NCI-H226 (cell line): ENCODE measurements around the gene MAN1C1.

Source experiments
- DNase-seq: peaks from one replicate; pipeline ENCODE4 v3.0.0-alpha.2; 2015

Gene MAN1C1

GRCh38 chr1:25744636-25745425 lies 128.2 kb downstream of the MAN1C1 start:
- no peak for DNase-seq

GRCh38 chr1:25746299-25747045 lies 129.9 kb downstream of the MAN1C1 start:
- DNase-seq = no peak

GRCh38 chr1:25747046-25747719 lies 130.6 kb downstream of the MAN1C1 start:
- no peak for DNase-seq

GRCh38 chr1:25748531-25749205 lies 132.1 kb downstream of the MAN1C1 start:
- no peak for DNase-seq

GRCh38 chr1:25750923-25751605 lies 134.5 kb downstream of the MAN1C1 start:
- no peak for DNase-seq

GRCh38 chr1:25754470-25755181 lies 138.0 kb downstream of the MAN1C1 start:
- no peak for DNase-seq

- DNase-seq = no peak
Measured at GRCh38 chr1:25755475-25756125, 139.0 kb downstream of the MAN1C1 start.

- DNase-seq = no peak
Measured at GRCh38 chr1:25756215-25756614, 139.6 kb downstream of the MAN1C1 start.

GRCh38 chr1:25757151-25757845 lies 140.7 kb downstream of the MAN1C1 start:
- DNase-seq = no peak

GRCh38 chr1:25757846-25758185 lies 141.2 kb downstream of the MAN1C1 start:
- DNase-seq = no peak

GRCh38 chr1:25758466-25759070 lies 142.0 kb downstream of the MAN1C1 start:
- DNase-seq = no peak

GRCh38 chr1:25760122-25760719 lies 143.6 kb downstream of the MAN1C1 start:
- DNase-seq = no peak

- no peak for DNase-seq
Measured at GRCh38 chr1:25760871-25761270, 144.3 kb downstream of the MAN1C1 start.

- DNase-seq = no peak
Measured at GRCh38 chr1:25763493-25763892, 146.9 kb downstream of the MAN1C1 start.

- DNase-seq = no peak
Measured at GRCh38 chr1:25765136-25765922, 148.7 kb downstream of the MAN1C1 start.

GRCh38 chr1:25765923-25766589 lies 149.5 kb downstream of the MAN1C1 start:
- DNase-seq = no peak

GRCh38 chr1:25766721-25767436 lies 150.3 kb downstream of the MAN1C1 start:
- DNase-seq = no peak

- no peak for DNase-seq
Measured at GRCh38 chr1:25767437-25767770, 150.8 kb downstream of the MAN1C1 start.
